HCT116 (cell line): ENCODE results near the gene CYSLTR1. TPM values are rescaled to one million over a fixed set of nuclear protein-coding genes. Genes with fewer than 3 reads are reported as not detected.

Experiments used
- ATAC-seq: fragments of 200-7000 bp; cut with Tn5 transposase; 2 replicates; pipeline ENCODE4 v1.9.1; 2020; ENCODE audit warnings: mild to moderate bottlenecking, moderate library complexity
- BruUV-seq: library from RNA; stranded (reverse); fragments of 400-500 nt; replicated peaks from 2 replicates; lab custom pipeline; 2021; lab: Mats Ljungman, UMichigan
- CTCF ChIA-PET: fragments of 300-600 bp; sonication (Branson Sonifier 250); formaldehyde crosslinking; loops from one replicate; lab custom pipeline; 2021; ENCODE audit warnings: antibody characterized with exemption; lab: Charles Lee
- POLR2A ChIA-PET: fragments of 300-600, 350-600 bp; sonication (Branson Sonifier 250); formaldehyde crosslinking; loops from one replicate; lab custom pipeline; 2021; ENCODE audit warnings: antibody characterized with exemption; lab: Charles Lee
- RAD21 ChIA-PET, 2 experiments: fragments of 300-600 bp; sonication (Branson Sonifier 250); formaldehyde crosslinking; loops; one replicate each; lab custom pipeline; 2023; ENCODE audit warnings: low total read pairs in 2 of 2; ENCODE audit not compliant: uncharacterized antibody in 2 of 2, unreplicated experiment in 2 of 2, low non-redundant PET in 1 of 2; lab: Charles Lee
- DNase-seq: peaks from one replicate; pipeline ENCODE4 v3.0.0-alpha.2; 2010; ENCODE audit warnings: low read depth, low spot score
- H2AFZ ChIP-seq: fragments of 200-600 bp; shearing (Covaris generic), sonication (generic); 2 replicates; pipeline ENCODE4 v1.6.1; 2017; ENCODE audit warnings: low read depth, mixed run types, mixed read lengths, antibody characterized with exemption, low read length; ENCODE audit not compliant: poor library complexity, severe bottlenecking
- H3K27ac ChIP-seq: 2 replicates; pipeline ENCODE4 v1.5.1; 2012; ENCODE audit warnings: low read depth, low read length
- H3K27me3 ChIP-seq: fragments of 200-600 bp; sonication (generic); 2 replicates; pipeline ENCODE4 v1.6.1; 2016; ENCODE audit warnings: mixed run types, low read length, mixed read lengths; ENCODE audit not compliant: insufficient read depth
- H3K36me3 ChIP-seq, 2 experiments: fragments of 200-500 bp in 1 of 2; fragments of 200-600 bp in 1 of 2; sonication (Bioruptor generic) in 1 of 2; sonication (generic) in 1 of 2; 2 replicates each; pipeline versions ENCODE4 v1.5.1 to v1.6.1; 2014 to 2016; ENCODE audit warnings: low read length in 2 of 2, inconsistent platforms in 1 of 2, mixed read lengths in 1 of 2, mixed run types in 1 of 2; ENCODE audit not compliant: insufficient read depth in 2 of 2, control insufficient read depth in 1 of 2
- H3K4me1 ChIP-seq, 2 experiments: fragments of 200-600 bp in 1 of 2; sonication (generic) in 1 of 2; 2 replicates each; pipeline versions ENCODE4 v1.5.1 to v1.6.1; 2012 to 2017; ENCODE audit warnings: low read length in 2 of 2, inconsistent platforms in 1 of 2, mild to moderate bottlenecking in 1 of 2, mixed read lengths in 1 of 2, mixed run types in 1 of 2, moderate library complexity in 1 of 2; ENCODE audit not compliant: insufficient read depth in 2 of 2, control insufficient read depth in 1 of 2
- H3K4me2 ChIP-seq: fragments of 200-600 bp; sonication (generic); 2 replicates; pipeline ENCODE4 v1.6.1; 2017; ENCODE audit warnings: mixed run types, low read length, mixed read lengths
- H3K4me3 ChIP-seq, 2 experiments: fragments of 200-600 bp in 1 of 2; sonication (generic) in 1 of 2; replicated peaks in 1 of 2; 2 replicates each; pipeline ENCODE4 v1.5.1; 2011 to 2016; ENCODE audit warnings: low read length in 2 of 2, control low read depth in 1 of 2, low read depth in 1 of 2, mild to moderate bottlenecking in 1 of 2, mixed read lengths in 1 of 2, mixed run types in 1 of 2
- H3K79me2 ChIP-seq: fragments of 200-600 bp; sonication (generic); 2 replicates; pipeline ENCODE4 v1.6.1; 2017; ENCODE audit warnings: mild to moderate bottlenecking, mixed run types, low read length, moderate library complexity, mixed read lengths; ENCODE audit not compliant: insufficient read depth
- H3K9ac ChIP-seq: fragments of 200-600 bp; sonication (generic); 2 replicates; pipeline ENCODE4 v1.6.1; 2016; ENCODE audit warnings: low read length, mixed read lengths
- H3K9me2 ChIP-seq: fragments of 200-600 bp; sonication (generic), shearing (Covaris generic); 2 replicates; pipeline ENCODE4 v1.6.1; 2017; ENCODE audit warnings: mixed run types, mild to moderate bottlenecking, moderate library complexity; ENCODE audit not compliant: insufficient read depth
- H3K9me3 ChIP-seq, 2 experiments: fragments of 200-500 bp in 1 of 2; fragments of 200-600 bp in 1 of 2; sonication (Bioruptor generic) in 1 of 2; sonication (generic) in 1 of 2; 2 replicates each; pipeline ENCODE4 v1.6.1; 2014 to 2017; ENCODE audit warnings: low read length in 2 of 2, mixed read lengths in 2 of 2, inconsistent platforms in 1 of 2, low read depth in 1 of 2, mild to moderate bottlenecking in 1 of 2, mixed run types in 1 of 2, moderate library complexity in 1 of 2; ENCODE audit not compliant: control insufficient read depth in 1 of 2, insufficient read depth in 1 of 2
- H4K20me1 ChIP-seq: fragments of 200-600 bp; sonication (generic), shearing (Covaris generic); 2 replicates; pipeline ENCODE4 v1.6.1; 2017; ENCODE audit warnings: mixed run types, mild to moderate bottlenecking, moderate library complexity; ENCODE audit not compliant: insufficient read depth
- CBX3 ChIP-seq: IDR thresholded peaks from 2 replicates; pipeline ENCODE4 v1.6.1; 2012; ENCODE audit warnings: low read depth
- CEBPB ChIP-seq: IDR thresholded peaks from 2 replicates; pipeline ENCODE4 v1.6.1; 2012; ENCODE audit warnings: low read depth
- EZH2 ChIP-seq: fragments of 200-600 bp; sonication (generic); IDR thresholded peaks from 2 replicates; pipeline ENCODE4 v1.6.1; 2017; ENCODE audit warnings: antibody characterized with exemption, mixed run types
- EZH2phosphoT487 ChIP-seq: fragments of 200-600 bp; IDR thresholded peaks from 2 replicates; pipeline ENCODE4 v1.6.1; 2018; ENCODE audit warnings: antibody characterized with exemption, borderline replicate concordance
- JUND ChIP-seq: IDR thresholded peaks from 2 replicates; pipeline ENCODE4 v1.6.1; 2012
- POLR2A ChIP-seq: IDR thresholded peaks from 2 replicates; pipeline ENCODE4 v1.7.0; 2011; ENCODE audit warnings: borderline replicate concordance; ENCODE audit not compliant: insufficient read depth, insufficient read length; ENCODE audit errors: extremely low read depth
- RAD21 ChIP-seq: IDR thresholded peaks from 2 replicates; pipeline ENCODE4 v1.6.1; 2012; ENCODE audit warnings: low read depth, mild to moderate bottlenecking
- SRF ChIP-seq: IDR thresholded peaks from 2 replicates; pipeline ENCODE4 v1.6.1; 2012; ENCODE audit warnings: low read depth
- TCF7L2 ChIP-seq: IDR thresholded peaks from 2 replicates; pipeline ENCODE4 v1.7.0; 2011; ENCODE audit warnings: borderline replicate concordance, inconsistent platforms; ENCODE audit not compliant: insufficient read depth, insufficient read length; ENCODE audit errors: extremely low read depth
- YY1 ChIP-seq: IDR thresholded peaks from 2 replicates; pipeline ENCODE4 v1.6.1; 2011; ENCODE audit warnings: low read length, low read depth, moderate library complexity, mild to moderate bottlenecking; ENCODE audit not compliant: insufficient replicate concordance; ENCODE audit errors: extremely low read depth
- ZFX ChIP-seq: fragments of 450-650 bp; IDR thresholded peaks from 2 replicates; pipeline ENCODE4 v1.6.1; 2017
- ZNF274 ChIP-seq: fragments of 200-500 bp; sonication (Bioruptor generic); IDR thresholded peaks from 2 replicates; pipeline ENCODE4 v1.6.1; 2014; ENCODE audit warnings: mild to moderate bottlenecking, low read depth, low read length, inconsistent platforms
- intact Hi-C: fragments of 100-400 bp; cut with micrococcal nuclease; formaldehyde crosslinking; loops from 2 replicates; pipeline ENCODE4 v1.10.0; 2022
- total RNA-seq: library from RNA; stranded (reverse); gene quantifications from one replicate; pipeline ENCODE4 v1.2.1, GENCODE V29; 2021; ENCODE audit not compliant: unreplicated experiment
- TF ChIP-seq, protein P1 (sequence below): IDR thresholded peaks from 2 replicates; pipeline ENCODE4 v1.6.1; 2011; ENCODE audit warnings: mild to moderate bottlenecking, low read length, moderate library complexity; ENCODE audit not compliant: insufficient replicate concordance; ENCODE audit errors: extremely low read depth
- TF ChIP-seq, protein P2 (sequence below): IDR thresholded peaks from 2 replicates; pipeline ENCODE4 v1.6.1; 2012; ENCODE audit warnings: low read depth
- TF ChIP-seq, protein P3 (sequence below): IDR thresholded peaks from 2 replicates; pipeline ENCODE4 v1.6.1; 2012
- TF ChIP-seq, protein P4 (sequence below), 3 experiments: fragments of 200-600 bp in 1 of 3; sonication (generic) in 1 of 3; IDR thresholded peaks in 2 of 3; conservative IDR thresholded peaks in 1 of 3; 2 replicates each; pipeline ENCODE4 v1.5.1; 2012 to 2017; ENCODE audit warnings: low read depth in 2 of 3, low read length in 2 of 3, antibody characterized with exemption in 1 of 3, borderline replicate concordance in 1 of 3, control low read depth in 1 of 3, mild to moderate bottlenecking in 1 of 3, mixed read lengths in 1 of 3, mixed run types in 1 of 3, moderate library complexity in 1 of 3; ENCODE audit not compliant: insufficient read depth in 1 of 3

The CYSLTR1 gene
- total RNA-seq, 1 experiment from 2014 or later: not detected

DNA sequence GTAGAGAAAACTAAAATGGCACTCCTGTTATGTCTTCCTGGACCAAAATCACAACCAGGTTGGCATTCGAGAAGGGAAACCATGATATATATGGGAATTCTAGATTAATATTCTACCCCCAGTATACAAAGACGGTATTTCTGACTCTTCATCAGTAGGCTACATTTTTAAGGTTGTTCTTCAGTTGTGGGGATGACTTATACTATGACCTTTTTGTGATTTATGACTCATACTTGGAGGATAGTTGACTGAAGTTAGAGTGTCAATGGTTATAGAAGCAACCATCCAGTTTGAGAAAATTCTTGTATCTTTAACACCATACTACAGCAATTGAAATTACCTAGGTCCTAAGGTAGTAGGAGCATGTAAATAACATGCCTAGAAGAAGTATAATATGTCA, 49.8 kb upstream of the CYSLTR1 start:
- H3K4me1 ChIP-seq: no peaks in the 10 kb centered on the region
- BruUV-seq: no TSS peak
- TF ChIP-seq YY1: no peak
- TF ChIP-seq, protein P1, sequence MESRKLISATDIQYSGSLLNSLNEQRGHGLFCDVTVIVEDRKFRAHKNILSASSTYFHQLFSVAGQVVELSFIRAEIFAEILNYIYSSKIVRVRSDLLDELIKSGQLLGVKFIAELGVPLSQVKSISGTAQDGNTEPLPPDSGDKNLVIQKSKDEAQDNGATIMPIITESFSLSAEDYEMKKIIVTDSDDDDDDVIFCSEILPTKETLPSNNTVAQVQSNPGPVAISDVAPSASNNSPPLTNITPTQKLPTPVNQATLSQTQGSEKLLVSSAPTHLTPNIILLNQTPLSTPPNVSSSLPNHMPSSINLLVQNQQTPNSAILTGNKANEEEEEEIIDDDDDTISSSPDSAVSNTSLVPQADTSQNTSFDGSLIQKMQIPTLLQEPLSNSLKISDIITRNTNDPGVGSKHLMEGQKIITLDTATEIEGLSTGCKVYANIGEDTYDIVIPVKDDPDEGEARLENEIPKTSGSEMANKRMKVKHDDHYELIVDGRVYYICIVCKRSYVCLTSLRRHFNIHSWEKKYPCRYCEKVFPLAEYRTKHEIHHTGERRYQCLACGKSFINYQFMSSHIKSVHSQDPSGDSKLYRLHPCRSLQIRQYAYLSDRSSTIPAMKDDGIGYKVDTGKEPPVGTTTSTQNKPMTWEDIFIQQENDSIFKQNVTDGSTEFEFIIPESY: no peak
- TF ChIP-seq EZH2: no peak
- no peak for TF ChIP-seq ZNF274
- no peak for TF ChIP-seq CEBPB
- no peak for TF ChIP-seq CBX3
- TF ChIP-seq JUND: no peak
- TF ChIP-seq, protein P2, sequence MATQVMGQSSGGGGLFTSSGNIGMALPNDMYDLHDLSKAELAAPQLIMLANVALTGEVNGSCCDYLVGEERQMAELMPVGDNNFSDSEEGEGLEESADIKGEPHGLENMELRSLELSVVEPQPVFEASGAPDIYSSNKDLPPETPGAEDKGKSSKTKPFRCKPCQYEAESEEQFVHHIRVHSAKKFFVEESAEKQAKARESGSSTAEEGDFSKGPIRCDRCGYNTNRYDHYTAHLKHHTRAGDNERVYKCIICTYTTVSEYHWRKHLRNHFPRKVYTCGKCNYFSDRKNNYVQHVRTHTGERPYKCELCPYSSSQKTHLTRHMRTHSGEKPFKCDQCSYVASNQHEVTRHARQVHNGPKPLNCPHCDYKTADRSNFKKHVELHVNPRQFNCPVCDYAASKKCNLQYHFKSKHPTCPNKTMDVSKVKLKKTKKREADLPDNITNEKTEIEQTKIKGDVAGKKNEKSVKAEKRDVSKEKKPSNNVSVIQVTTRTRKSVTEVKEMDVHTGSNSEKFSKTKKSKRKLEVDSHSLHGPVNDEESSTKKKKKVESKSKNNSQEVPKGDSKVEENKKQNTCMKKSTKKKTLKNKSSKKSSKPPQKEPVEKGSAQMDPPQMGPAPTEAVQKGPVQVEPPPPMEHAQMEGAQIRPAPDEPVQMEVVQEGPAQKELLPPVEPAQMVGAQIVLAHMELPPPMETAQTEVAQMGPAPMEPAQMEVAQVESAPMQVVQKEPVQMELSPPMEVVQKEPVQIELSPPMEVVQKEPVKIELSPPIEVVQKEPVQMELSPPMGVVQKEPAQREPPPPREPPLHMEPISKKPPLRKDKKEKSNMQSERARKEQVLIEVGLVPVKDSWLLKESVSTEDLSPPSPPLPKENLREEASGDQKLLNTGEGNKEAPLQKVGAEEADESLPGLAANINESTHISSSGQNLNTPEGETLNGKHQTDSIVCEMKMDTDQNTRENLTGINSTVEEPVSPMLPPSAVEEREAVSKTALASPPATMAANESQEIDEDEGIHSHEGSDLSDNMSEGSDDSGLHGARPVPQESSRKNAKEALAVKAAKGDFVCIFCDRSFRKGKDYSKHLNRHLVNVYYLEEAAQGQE: no peak
- TF ChIP-seq SRF: no peak
- TF ChIP-seq, protein P3, sequence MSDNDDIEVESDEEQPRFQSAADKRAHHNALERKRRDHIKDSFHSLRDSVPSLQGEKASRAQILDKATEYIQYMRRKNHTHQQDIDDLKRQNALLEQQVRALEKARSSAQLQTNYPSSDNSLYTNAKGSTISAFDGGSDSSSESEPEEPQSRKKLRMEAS: no peak
- TF ChIP-seq, protein P4, sequence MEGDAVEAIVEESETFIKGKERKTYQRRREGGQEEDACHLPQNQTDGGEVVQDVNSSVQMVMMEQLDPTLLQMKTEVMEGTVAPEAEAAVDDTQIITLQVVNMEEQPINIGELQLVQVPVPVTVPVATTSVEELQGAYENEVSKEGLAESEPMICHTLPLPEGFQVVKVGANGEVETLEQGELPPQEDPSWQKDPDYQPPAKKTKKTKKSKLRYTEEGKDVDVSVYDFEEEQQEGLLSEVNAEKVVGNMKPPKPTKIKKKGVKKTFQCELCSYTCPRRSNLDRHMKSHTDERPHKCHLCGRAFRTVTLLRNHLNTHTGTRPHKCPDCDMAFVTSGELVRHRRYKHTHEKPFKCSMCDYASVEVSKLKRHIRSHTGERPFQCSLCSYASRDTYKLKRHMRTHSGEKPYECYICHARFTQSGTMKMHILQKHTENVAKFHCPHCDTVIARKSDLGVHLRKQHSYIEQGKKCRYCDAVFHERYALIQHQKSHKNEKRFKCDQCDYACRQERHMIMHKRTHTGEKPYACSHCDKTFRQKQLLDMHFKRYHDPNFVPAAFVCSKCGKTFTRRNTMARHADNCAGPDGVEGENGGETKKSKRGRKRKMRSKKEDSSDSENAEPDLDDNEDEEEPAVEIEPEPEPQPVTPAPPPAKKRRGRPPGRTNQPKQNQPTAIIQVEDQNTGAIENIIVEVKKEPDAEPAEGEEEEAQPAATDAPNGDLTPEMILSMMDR (IDR thresholded peaks at IDR 0.05 in 2 of 3, conservative IDR thresholded peaks at IDR 0.05 in 1 of 3; ENCODE audit: borderline replicate concordance in 1 of 3, insufficient read depth in 1 of 3, low read depth in 2 of 3, low read length in 2 of 3): no peak
- no peak for TF ChIP-seq POLR2A
- TF ChIP-seq TCF7L2: no peak
- TF ChIP-seq ZFX: no peak
- TF ChIP-seq RAD21: no peak
- TF ChIP-seq EZH2phosphoT487: no peak
- H3K9me2 ChIP-seq: no peaks in the 10 kb centered on the region
- intact Hi-C loops: no loop called here
- ChIA-PET CTCF (no interaction called here), POLR2A (no interaction called here), RAD21 (no interaction called here)
- no peaks in the 10 kb centered on the region for H4K20me1 ChIP-seq
- no peaks in the 10 kb centered on the region for H3K9me3 ChIP-seq
- H3K27ac ChIP-seq: no peak overlapping the region
- no peak for DNase-seq
- H2AFZ ChIP-seq: no peak overlapping the region
- H3K27me3 ChIP-seq: no peaks in the 10 kb centered on the region
- no peak for ATAC-seq
- H3K4me3 ChIP-seq: no peak overlapping the region
- no peaks in the 10 kb centered on the region for H3K36me3 ChIP-seq
- H3K4me2 ChIP-seq: no peak overlapping the region
- no peaks in the 10 kb centered on the region for H3K79me2 ChIP-seq
- no peak overlapping the region for H3K9ac ChIP-seq
